ENCODE measurements around the gene SYNDIG1.
"Not testable (repeated sequence)": the region's sequence is repeated elsewhere in the genome, so short reads cannot be mapped to it uniquely, and the experiment has no call there.

The SYNDIG1 gene

GRCh38 chr20:24495266-24495665 is 25.8 kb downstream of the SYNDIG1 start:
- DNase-seq = no peak

- peak; percentile 23 for DNase-seq
Measured at GRCh38 chr20:24497851-24498250, 28.4 kb downstream of the SYNDIG1 start.

DNA sequence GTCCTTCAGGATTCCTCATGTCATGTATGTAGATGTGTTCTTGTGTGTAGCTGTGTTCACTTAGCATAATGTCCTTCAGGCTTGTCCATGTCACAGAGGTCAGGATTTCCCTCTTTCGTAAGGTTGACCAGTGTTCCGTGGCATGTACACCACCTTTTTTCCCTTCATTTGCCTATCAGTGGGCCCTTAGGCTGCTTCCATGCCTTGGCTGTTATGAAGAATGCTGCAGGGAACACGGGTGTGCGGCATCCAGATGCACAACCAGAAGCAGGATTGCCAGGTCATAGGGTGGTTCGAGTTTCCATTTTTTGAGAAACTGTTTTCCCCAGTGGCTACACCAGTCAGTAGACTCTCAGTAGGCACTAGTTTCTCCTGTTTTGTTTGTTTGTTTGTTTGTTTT is 29.2 kb downstream of the SYNDIG1 start:
- DNase-seq = no peak

- DNase-seq = no peak
Measured at GRCh38 chr20:24499472-24499871, 30.0 kb downstream of the SYNDIG1 start.

- DNase-seq = no peak
Measured at GRCh38 chr20:24501764-24502556, 32.5 kb downstream of the SYNDIG1 start.

DNA sequence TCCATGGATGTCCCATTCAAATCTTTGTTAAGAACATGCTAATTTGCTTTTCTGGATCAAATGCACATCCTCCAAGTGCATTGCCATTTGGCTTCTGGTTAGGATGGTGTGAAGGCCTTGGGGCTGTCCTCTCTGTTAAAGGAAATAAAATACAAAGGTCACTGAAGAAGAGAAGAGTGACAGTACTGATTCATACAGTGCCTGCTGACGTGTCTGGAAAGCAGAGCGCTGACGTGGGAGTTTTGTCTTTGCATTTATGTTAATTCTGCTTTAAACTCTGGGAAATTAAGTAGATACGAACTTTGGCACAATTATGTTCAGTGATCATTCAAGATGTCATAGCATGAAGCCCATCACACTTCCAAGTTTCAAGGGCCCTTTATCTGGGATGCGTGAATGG is 33.2 kb downstream of the SYNDIG1 start:
- no peak for DNase-seq

- DNase-seq = no peak
Measured at GRCh38 chr20:24503352-24503931, 34.0 kb downstream of the SYNDIG1 start.

DNA sequence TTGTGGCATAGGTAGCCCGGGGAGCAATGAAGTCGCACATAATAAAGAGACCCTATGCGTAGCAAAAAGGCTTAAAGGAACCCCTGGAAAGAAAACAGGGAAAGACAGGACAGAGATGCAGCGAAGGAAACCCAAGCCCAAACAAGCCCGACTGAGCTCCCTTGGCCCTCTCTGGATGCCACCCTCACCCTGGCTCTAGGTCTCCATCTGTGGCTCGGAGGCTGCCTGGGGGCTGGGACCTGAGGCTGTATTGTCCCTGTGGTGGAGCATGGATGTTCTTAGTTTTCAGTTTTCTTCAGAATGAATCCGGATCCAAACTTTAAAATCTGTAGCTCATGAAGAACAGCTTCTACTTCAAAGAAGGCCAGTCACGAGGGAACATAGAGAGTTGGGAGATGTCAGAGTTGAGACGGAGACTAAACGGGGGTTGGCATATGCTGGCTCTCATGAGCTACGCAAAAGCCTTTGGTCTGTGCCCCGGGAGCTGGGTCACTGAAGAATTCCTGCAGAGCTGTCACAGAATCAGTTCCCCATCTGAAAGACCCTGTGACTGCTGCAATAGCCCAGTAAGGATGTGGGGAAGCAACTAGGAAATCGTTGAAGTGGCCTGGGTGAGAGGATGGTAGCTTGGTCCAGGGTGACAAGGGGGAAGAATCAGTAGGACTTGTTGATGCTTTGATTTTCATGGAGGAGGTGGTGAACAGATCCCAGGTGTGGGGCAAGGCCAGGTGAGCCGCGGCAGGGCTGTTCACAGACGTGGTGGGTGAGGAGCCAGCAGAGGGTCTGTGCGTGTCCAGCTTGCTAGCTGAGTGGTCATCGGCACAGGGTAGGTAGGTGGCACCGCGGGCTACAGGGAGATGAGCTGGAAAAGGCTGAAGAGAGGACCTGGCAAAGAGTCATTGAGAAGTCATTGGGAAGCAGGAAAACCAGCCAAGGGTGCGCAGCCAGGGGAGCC is 35.2 kb downstream of the SYNDIG1 start:
- no peak for DNase-seq

- no peak for DNase-seq
Measured at GRCh38 chr20:24506146-24506545, 36.7 kb downstream of the SYNDIG1 start.

GRCh38 chr20:24506696-24507095 is 37.3 kb downstream of the SYNDIG1 start:
- DNase-seq = no peak

DNA sequence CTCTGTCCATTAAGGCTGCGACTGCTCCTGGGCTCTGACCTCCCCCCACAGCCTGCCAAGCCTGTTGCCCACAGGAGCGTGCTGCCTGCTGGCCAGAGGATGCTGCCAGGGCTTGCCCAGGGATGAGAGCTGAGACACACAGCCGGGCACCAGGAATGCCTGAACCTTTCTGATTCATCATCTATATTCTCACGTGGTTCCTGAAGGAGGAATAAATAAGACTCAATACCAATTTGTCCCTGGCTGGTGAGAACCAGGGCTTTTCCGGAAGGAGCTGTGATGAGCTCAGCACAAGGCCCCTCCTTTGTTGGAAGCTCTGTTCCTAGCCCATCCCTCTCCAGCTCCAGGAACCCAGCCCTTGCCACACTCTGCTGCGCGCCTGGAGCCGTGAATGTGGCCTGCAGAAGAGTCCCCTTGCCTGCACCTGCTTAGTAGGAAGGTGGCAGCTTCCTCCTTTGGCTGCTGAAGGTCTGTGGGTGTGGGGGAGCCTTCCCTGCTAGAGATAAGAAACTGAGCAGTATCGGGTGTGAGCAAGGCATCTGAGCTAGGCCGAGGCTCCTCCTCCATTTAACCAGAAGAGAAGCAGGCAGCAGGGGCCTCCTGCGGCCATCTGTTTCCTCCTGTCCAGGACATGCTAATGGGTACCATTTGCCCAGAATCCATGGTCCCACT is 37.9 kb downstream of the SYNDIG1 start:
- no peak for DNase-seq

- DNase-seq = not testable (repeated sequence)
Measured at GRCh38 chr20:24512441-24512840, 43.0 kb downstream of the SYNDIG1 start.

- no peak for DNase-seq
Measured at GRCh38 chr20:24518515-24518914, 49.1 kb downstream of the SYNDIG1 start.

- DNase-seq = no peak
Measured at GRCh38 chr20:24519476-24519875, 50.0 kb downstream of the SYNDIG1 start.

DNA sequence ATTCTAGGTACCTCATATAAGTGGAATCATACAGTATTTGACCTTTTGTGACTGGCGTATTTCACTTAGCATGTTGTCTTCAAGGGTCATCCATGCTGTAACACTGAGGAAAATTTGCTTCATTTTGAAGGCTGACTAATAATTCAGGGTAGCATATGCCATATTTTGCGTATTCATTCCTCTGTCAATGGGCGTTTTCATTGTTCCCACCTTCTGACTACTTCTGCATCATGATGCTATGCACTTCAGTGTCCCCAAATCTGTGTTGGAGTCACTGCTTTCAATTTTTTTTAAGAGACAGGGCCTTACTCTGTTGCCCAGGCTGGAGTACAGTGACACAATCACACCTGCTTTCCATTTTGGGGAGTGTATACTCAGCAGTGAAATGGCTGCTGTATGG is 51.6 kb downstream of the SYNDIG1 start:
- DNase-seq = no peak

DNA sequence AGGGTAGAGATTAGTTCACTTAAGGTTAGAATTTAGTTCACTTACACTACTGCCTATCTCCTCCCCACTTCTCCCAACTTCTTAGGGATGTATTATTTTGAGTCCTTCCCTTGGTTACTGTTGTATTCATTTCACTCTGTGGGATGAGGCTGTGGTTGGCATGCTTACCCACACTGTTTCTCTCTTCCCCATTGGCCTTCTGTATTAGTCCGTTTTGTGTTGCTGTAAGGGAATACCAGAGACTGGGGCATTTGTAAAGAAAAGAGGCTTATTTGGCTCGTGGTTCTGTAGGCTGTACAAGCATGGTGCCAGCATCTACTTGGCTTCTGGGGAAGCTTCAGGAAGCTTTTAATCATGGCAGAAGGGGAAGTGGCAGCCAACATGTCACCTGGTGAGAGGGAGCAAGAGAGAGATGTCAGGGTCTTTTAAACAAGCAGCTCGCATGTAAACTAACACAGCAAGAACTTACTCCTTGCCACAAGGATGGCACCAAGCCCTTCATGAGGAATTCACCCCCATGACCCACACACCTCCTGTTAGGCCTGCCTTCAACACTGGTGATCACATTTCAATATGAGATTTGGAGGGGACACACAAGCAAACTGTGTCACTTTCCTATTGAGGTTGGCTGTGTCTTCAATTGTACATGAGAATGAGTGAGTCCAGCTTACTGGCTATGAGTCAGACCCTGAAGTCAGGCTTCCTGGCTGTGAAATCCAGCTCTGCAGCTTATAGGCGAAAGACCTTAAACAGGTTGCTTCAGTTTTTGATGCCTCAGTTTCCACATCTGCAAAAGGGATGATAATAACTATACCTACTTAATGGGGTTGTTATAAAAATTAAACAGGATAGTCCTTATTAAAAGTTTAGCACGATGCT is 53.3 kb downstream of the SYNDIG1 start:
- no peak for DNase-seq

- DNase-seq = no peak
Measured at GRCh38 chr20:24523661-24524060, 54.2 kb downstream of the SYNDIG1 start.

DNA sequence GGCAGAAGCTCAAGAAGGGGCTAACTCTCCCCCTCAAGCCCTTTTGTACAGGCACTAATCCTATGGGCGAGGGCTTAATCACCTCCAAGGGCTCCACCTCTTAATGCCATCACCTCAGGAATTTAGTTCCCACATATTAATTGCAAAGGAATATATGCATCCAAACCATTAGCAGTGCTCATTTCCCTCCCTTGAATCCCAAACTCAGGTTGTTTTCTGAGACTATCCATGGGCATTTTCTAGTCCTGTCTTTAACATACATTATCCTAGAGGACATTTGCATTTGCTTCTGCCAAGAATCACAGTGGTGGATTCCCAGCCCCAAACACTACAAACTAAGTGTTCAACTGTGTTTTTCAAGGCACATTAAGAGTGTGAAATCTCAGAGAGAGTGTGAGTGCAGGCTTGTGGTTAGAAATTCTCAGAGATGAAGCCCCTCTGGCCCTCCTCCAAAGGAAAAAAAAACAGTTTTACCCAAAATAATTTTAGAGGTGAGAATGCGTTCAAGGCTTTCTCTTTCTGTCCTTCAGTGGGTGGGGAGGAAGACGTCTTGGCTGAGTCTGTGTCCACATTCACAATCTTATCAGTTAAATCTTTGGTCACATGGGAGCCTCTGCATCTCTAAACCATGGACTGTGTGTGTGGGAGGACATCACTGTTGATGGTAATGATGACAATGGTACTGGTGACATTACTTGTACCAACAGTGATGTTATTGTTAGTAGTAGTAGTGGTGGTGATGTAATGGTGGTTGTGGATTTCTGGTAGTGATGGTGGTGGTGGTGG is 59.3 kb downstream of the SYNDIG1 start:
- DNase-seq = no peak

DNA sequence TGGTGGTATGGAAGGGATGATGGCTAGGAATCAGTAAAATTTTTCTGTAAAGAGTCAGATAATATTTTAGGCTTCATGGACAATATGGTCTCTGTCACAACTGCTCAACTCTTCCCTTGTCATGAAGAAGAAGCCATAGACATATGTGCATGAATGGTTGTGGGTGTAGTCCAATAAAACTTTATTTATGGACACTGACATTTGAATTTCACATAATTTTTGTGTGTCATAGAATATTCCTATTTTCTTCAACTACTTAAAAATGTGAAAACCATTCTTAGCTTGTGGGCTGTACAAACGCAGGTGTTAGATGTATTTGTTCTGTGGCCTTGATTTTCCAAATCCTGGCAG is 59.9 kb downstream of the SYNDIG1 start:
- DNase-seq = no peak

GRCh38 chr20:24530131-24530680 is 60.8 kb downstream of the SYNDIG1 start:
- no peak for DNase-seq

DNA sequence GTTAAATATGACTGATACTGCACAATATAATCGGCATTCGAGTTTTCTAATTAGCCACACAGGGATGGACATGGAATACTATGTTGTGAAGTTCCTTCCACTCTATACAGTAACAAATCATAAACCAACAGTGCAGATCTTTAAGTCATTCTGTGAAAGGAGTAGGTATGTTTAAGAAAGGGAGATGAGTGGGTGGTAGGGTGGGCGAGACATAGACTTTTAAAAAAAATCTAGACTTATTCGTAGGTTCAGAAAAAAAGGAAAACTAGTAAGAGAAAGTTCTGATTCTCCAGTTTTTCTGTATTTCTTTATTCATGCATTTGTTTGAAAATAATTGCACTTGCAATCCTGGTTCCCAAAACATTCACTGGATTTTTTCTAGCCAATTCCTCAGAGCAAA is 61.8 kb downstream of the SYNDIG1 start:
- no peak for DNase-seq

All from NCI-H146 (cell line).